Hepatocyte (in vitro differentiated cells): ENCODE measurements around the gene IRF5. TPM values are rescaled to one million over a fixed set of nuclear protein-coding genes. Genes with fewer than 3 reads are reported as not detected.
"Not testable (repeated sequence)": the region's sequence is repeated elsewhere in the genome, so short reads cannot be mapped to it uniquely, and the experiment has no call there.

Experiments used
- DNase-seq: peaks from one replicate; pipeline ENCODE4 v3.0.0-alpha.2; 2016; ENCODE audit warnings: low spot score
- H2AFZ ChIP-seq: fragments of 200-600 bp; sonication (generic); 2 replicates; pipeline ENCODE4 v1.6.0; 2016; ENCODE audit warnings: antibody characterized with exemption, mild to moderate bottlenecking
- H3K27ac ChIP-seq: fragments of 200-600 bp; sonication (generic); 2 replicates; pipeline ENCODE4 v1.5.1; 2016; ENCODE audit warnings: mild to moderate bottlenecking
- H3K27me3 ChIP-seq: fragments of 200-600 bp; sonication (generic); 2 replicates; pipeline ENCODE4 v1.6.1; 2016
- H3K36me3 ChIP-seq: fragments of 200-600 bp; sonication (generic); replicated peaks from 2 replicates; pipeline ENCODE4 v1.5.1; 2016; ENCODE audit warnings: low read depth; ENCODE audit not compliant: insufficient read depth
- H3K4me1 ChIP-seq: fragments of 200-600 bp; sonication (generic); 2 replicates; pipeline ENCODE4 v1.5.1; 2016; ENCODE audit warnings: mild to moderate bottlenecking, moderate library complexity; ENCODE audit not compliant: insufficient read depth
- H3K4me2 ChIP-seq: fragments of 200-600 bp; sonication (generic); 2 replicates; pipeline ENCODE4 v1.6.0; 2016
- H3K4me3 ChIP-seq: fragments of 200-600 bp; sonication (generic); 2 replicates; pipeline ENCODE4 v1.5.1; 2016; ENCODE audit warnings: mild to moderate bottlenecking
- H3K79me2 ChIP-seq: fragments of 200-600 bp; sonication (generic); 2 replicates; pipeline ENCODE4 v1.6.0; 2017; ENCODE audit warnings: mild to moderate bottlenecking
- H3K9me2 ChIP-seq: fragments of 200-600 bp; sonication (generic); replicated peaks from 2 replicates; pipeline ENCODE4 v1.6.0; 2017; ENCODE audit warnings: mild to moderate bottlenecking; ENCODE audit not compliant: insufficient read depth
- H3K9me3 ChIP-seq: fragments of 200-600 bp; sonication (generic); 2 replicates; pipeline ENCODE4 v1.5.1; 2016; ENCODE audit warnings: low read depth, mild to moderate bottlenecking
- H4K20me1 ChIP-seq: fragments of 200-600 bp; sonication (generic); 2 replicates; pipeline ENCODE4 v1.6.0; 2016; ENCODE audit warnings: mild to moderate bottlenecking; ENCODE audit not compliant: insufficient read depth, poor library complexity, severe bottlenecking
- EZH2 ChIP-seq: fragments of 200-600 bp; sonication (generic); IDR thresholded peaks from 2 replicates; pipeline ENCODE4 v1.6.1; 2016; ENCODE audit warnings: antibody characterized with exemption, mild to moderate bottlenecking, borderline replicate concordance
- EZH2phosphoT487 ChIP-seq: fragments of 200-600 bp; sonication (generic); IDR thresholded peaks from one replicate; pipeline ENCODE4 v1.6.1; 2018; ENCODE audit warnings: antibody characterized with exemption, mild to moderate bottlenecking, low read depth, moderate library complexity; ENCODE audit not compliant: unreplicated experiment, severe bottlenecking
- WGBS: methylation state at CpG from one replicate; pipeline ENCODE4 v1.1.6; 2016; ENCODE audit warnings: low lambda C conversion rate; ENCODE audit errors: missing lambda C conversion rate; 5-methylcytosine and 5-hydroxymethylcytosine counted together
- polyA plus RNA-seq: library from polyadenylated mRNA; unstranded; fragments of >200 nt; fragmentation: Nextera tagmentation; extraction: Ambion mirVana; gene quantifications from 2 replicates; pipeline ENCODE4 v1.2.1, GENCODE V29; 2016
- total RNA-seq: library from RNA; depleted of rRNA; stranded (reverse); fragments of >200 nt; gene quantifications from 2 replicates; pipeline ENCODE4 v1.2.3, GENCODE V29; 2014
- TF ChIP-seq, protein P1 (sequence below): fragments of 200-600 bp; sonication (generic); IDR thresholded peaks from 2 replicates; pipeline ENCODE4 v1.5.1; 2016; ENCODE audit warnings: antibody characterized with exemption, mild to moderate bottlenecking; ENCODE audit not compliant: poor library complexity

Gene IRF5
- total and polyA plus RNA-seq, 2 experiments from 2014 or later, result 0.73 TPM; not detected in 1

DNA sequence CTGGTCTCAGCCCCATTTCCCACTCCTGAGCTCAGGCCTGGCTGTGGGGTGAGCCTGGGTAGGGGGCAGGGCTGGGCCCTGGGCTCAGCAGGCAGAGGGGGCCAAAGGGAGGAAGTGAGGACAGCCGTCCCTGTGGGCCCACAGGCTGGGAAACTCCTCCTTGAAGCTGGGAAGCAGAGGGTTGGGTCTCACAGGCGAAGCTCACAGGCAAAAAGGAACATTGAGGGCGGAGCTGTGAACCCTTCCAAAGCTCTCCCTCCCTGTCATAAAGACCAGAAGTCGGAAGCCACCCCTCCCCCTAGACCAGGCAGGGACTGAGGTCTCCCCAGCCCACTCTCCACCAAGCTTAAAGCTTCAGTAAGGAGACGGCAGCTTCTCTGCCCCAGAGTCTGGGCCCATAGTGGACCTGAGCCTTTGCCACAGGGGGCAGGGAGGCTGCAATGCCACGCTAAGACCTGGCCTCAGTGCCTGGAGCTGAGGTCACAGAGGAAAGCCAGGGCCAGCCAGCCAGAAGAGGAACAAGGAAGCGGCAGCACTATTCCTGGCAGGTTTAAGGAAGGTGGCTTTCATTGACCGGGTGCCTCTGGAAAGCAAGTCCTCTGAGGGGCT is 26.2 kb upstream of the IRF5 start:
- H3K4me2 ChIP-seq, result no peak overlapping the region
- H2AFZ ChIP-seq, result peak overlapping the region; percentile 35
- H3K27ac ChIP-seq, result peak overlapping the region; percentile 27
- 61% methylated on average over 5 of the region's 8 CpGs for WGBS
- DNase-seq, result peak; percentile 60
- H3K9me2 ChIP-seq, result no peaks in the 10 kb centered on the region
- H3K4me1 ChIP-seq, result peaks cover 9% of the 10 kb centered on the region
- H3K9me3 ChIP-seq, result no peaks in the 10 kb centered on the region
- no peak for TF ChIP-seq EZH2
- TF ChIP-seq, protein P1, sequence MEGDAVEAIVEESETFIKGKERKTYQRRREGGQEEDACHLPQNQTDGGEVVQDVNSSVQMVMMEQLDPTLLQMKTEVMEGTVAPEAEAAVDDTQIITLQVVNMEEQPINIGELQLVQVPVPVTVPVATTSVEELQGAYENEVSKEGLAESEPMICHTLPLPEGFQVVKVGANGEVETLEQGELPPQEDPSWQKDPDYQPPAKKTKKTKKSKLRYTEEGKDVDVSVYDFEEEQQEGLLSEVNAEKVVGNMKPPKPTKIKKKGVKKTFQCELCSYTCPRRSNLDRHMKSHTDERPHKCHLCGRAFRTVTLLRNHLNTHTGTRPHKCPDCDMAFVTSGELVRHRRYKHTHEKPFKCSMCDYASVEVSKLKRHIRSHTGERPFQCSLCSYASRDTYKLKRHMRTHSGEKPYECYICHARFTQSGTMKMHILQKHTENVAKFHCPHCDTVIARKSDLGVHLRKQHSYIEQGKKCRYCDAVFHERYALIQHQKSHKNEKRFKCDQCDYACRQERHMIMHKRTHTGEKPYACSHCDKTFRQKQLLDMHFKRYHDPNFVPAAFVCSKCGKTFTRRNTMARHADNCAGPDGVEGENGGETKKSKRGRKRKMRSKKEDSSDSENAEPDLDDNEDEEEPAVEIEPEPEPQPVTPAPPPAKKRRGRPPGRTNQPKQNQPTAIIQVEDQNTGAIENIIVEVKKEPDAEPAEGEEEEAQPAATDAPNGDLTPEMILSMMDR, result no peak
- TF ChIP-seq EZH2phosphoT487, result no peak
- no peaks in the 10 kb centered on the region for H3K79me2 ChIP-seq
- H3K36me3 ChIP-seq, result no peaks in the 10 kb centered on the region
- peaks cover 50% of the 10 kb centered on the region for H3K27me3 ChIP-seq
- no peak overlapping the region for H3K4me3 ChIP-seq
- no peaks in the 10 kb centered on the region for H4K20me1 ChIP-seq

DNA sequence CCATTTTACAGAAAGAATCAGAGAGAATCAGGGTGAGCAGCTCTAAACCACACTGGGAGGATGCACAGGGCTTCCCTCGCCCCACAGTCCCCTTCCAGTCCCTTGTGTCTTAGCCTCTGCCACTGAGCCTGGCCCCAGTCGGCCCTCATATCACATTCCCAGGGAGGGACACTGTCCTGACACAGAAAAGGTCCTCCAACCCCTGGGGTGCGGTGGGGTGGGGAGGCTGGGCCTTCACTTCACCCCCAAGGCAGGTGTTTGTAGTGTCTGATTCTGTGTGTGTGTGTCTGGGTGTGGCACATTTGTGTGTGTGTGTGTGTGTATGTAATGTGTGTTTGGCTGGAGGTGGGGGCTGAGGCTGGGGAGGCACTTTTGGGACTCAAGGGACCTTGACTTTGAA is 25.4 kb upstream of the IRF5 start:
- H2AFZ ChIP-seq, result no peak overlapping the region
- no peak overlapping the region for H3K4me2 ChIP-seq
- 90% methylated on average over 3 of the region's 3 CpGs for WGBS
- TF ChIP-seq EZH2phosphoT487 (no peak), EZH2 (no peak)
- TF ChIP-seq, protein P1, result no peak
- no peaks in the 10 kb centered on the region for H4K20me1 ChIP-seq
- DNase-seq, result no peak
- H3K27me3 ChIP-seq, result peaks cover 57% of the 10 kb centered on the region
- peaks cover 9% of the 10 kb centered on the region for H3K4me1 ChIP-seq
- H3K36me3 ChIP-seq, result no peaks in the 10 kb centered on the region
- H3K9me2 ChIP-seq, result no peaks in the 10 kb centered on the region
- H3K9me3 ChIP-seq, result no peaks in the 10 kb centered on the region
- H3K79me2 ChIP-seq, result no peaks in the 10 kb centered on the region
- H3K27ac ChIP-seq, result no peak overlapping the region
- no peak overlapping the region for H3K4me3 ChIP-seq

DNA sequence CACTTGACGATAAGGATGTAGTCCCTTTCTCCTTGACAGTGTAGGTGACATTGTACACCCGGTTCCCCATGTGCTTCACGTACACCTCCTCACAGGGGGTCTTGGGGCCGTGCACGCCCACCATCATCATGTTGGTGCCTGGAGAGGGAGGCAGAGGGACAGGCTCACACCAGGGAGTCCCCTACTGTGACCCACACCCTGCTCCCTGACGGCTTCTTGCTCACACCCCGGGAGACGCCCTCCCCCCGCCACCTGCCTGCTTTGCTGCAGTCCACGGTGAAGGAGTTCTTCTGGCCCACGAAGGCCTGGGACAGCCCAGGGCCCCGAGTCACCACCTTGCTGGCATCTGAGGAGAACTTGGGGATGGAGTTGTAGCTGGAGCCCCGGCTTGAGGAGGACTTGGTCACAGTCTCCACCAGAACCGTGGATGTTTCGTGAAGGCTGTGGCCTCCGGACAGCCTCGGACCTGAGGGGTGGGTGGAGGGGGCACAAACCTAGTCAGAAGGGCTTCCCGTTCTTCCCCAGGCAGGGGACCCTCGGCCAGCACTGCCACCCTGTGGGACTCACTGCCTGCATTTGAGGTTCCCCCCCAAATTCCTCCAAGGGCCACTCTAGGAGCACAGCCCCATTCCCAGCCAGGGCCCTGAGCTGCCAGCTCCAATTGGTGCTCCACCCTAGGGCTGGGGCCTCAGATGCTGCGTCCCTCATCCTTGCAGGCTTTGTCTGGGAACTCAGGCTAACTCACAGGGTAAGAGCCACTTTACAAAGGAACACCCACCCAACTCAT is 24.8 kb upstream of the IRF5 start:
- not testable (repeated sequence) for H3K27ac ChIP-seq, H3K4me3 ChIP-seq, H3K9me3 ChIP-seq, H2AFZ ChIP-seq, H4K20me1 ChIP-seq, H3K4me2 ChIP-seq, H3K9me2 ChIP-seq, H3K79me2 ChIP-seq, DNase-seq, H3K4me1 ChIP-seq, H3K36me3 ChIP-seq
- 99% methylated on average over 8 of the region's 20 CpGs for WGBS
- peaks cover 58% of the 10 kb centered on the region for H3K27me3 ChIP-seq

DNA sequence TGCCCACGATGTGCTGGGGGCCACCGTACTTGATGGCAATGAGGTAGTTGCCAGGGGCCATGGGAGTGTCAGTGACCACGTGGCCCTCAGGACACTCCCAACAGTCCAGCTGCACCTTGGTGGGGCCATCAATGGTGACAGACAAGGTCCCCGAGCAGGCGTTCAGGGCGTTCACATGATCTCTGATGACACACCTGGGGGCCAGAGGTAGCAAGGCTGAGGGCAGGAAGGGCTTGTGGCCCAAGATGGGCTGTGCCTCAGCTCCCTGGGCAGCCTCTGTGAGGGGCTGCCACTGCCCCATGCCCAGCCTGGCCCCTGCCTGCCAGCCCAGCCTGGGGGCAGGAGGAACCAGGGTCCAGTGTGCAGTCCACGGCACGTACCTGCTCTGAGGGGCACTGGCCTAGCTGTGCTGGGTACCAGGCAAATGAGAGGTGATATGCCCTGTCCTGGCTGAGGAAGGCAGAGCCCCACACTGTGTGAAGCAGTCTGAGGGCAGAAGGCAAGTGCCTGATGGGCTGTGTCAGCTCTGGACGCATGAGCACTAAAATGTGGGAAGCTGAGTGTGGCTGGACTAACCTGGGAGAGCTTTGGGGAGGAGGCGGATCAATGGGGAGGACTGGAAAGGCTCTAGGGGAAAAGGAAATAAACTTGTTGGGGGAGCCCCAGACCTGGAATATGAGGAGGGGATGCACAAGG is 23.7 kb upstream of the IRF5 start:
- no peak for DNase-seq
- no peaks in the 10 kb centered on the region for H3K9me2 ChIP-seq
- TF ChIP-seq, protein P1, result no peak
- TF ChIP-seq EZH2phosphoT487 (no peak), EZH2 (no peak)
- no peak overlapping the region for H2AFZ ChIP-seq
- no peaks in the 10 kb centered on the region for H4K20me1 ChIP-seq
- H3K9me3 ChIP-seq, result no peaks in the 10 kb centered on the region
- H3K4me3 ChIP-seq, result no peak overlapping the region
- H3K4me1 ChIP-seq, result peaks cover 9% of the 10 kb centered on the region
- H3K4me2 ChIP-seq, result no peak overlapping the region
- no peaks in the 10 kb centered on the region for H3K79me2 ChIP-seq
- H3K27ac ChIP-seq, result no peak overlapping the region
- no peaks in the 10 kb centered on the region for H3K36me3 ChIP-seq
- 89% methylated on average over 10 of the region's 10 CpGs for WGBS
- peaks cover 59% of the 10 kb centered on the region for H3K27me3 ChIP-seq
